Smooth muscle cell (in vitro differentiated cells): ENCODE data around the gene MOCS1. TPM values are rescaled to one million over a fixed set of nuclear protein-coding genes. Genes with fewer than 3 reads are reported as not detected.

Experiments
- DNase-seq: peaks from one replicate; lab custom pipeline; 2025; ENCODE audit not compliant: unreplicated experiment; lab: John Stamatoyannopoulos, UW
- H2AFZ ChIP-seq: fragments of 200-600 bp; sonication (generic); 2 replicates; pipeline ENCODE4 v1.6.0; 2016; ENCODE audit warnings: antibody characterized with exemption, low read depth, mild to moderate bottlenecking
- H3F3A ChIP-seq: fragments of 200-600 bp; sonication (generic); 2 replicates; pipeline ENCODE4 v1.6.0; 2017; ENCODE audit warnings: antibody characterized with exemption, low read depth
- H3K27ac ChIP-seq: fragments of 200-600 bp; sonication (generic); 2 replicates; pipeline ENCODE4 v1.5.1; 2016; ENCODE audit warnings: low read depth, mild to moderate bottlenecking
- H3K27me3 ChIP-seq: fragments of 200-600 bp; sonication (generic); 2 replicates; pipeline ENCODE4 v1.6.1; 2016; ENCODE audit warnings: low read depth, mild to moderate bottlenecking
- H3K36me3 ChIP-seq: fragments of 200-600 bp; sonication (generic); 2 replicates; pipeline ENCODE4 v1.5.1; 2016; ENCODE audit warnings: low read depth
- H3K4me1 ChIP-seq: fragments of 200-600 bp; sonication (generic); 2 replicates; pipeline ENCODE4 v1.5.1; 2016; ENCODE audit warnings: low read depth
- H3K4me2 ChIP-seq: fragments of 200-600 bp; sonication (generic); 2 replicates; pipeline ENCODE4 v1.6.0; 2016; ENCODE audit warnings: mild to moderate bottlenecking
- H3K4me3 ChIP-seq: fragments of 200-600 bp; sonication (generic); 2 replicates; pipeline ENCODE4 v1.5.1; 2016; ENCODE audit warnings: mild to moderate bottlenecking
- H3K79me2 ChIP-seq: fragments of 200-600 bp; sonication (generic); 2 replicates; pipeline ENCODE4 v1.6.0; 2016; ENCODE audit warnings: low read depth, mild to moderate bottlenecking
- H3K9ac ChIP-seq: fragments of 200-600 bp; sonication (generic); 2 replicates; pipeline ENCODE4 v1.6.0; 2016; ENCODE audit warnings: low read depth
- H3K9me3 ChIP-seq: fragments of 200-600 bp; sonication (generic); replicated peaks from 2 replicates; pipeline ENCODE4 v1.5.1; 2016; ENCODE audit warnings: low read depth
- H4K20me1 ChIP-seq: fragments of 200-600 bp; sonication (generic); 2 replicates; pipeline ENCODE4 v1.6.0; 2016; ENCODE audit warnings: low read depth
- WGBS: methylation state at CpG from one replicate; pipeline ENCODE4 v1.1.7; 2016; ENCODE audit warnings: low lambda C conversion rate; 5-methylcytosine and 5-hydroxymethylcytosine counted together
- polyA plus RNA-seq: library from polyadenylated mRNA; unstranded; fragments of >200 nt; fragmentation: Nextera tagmentation; extraction: Ambion mirVana; gene quantifications from 2 replicates; pipeline ENCODE4 v1.2.1, GENCODE V29; 2016
- total RNA-seq: library from RNA; depleted of rRNA; stranded (reverse); fragments of >200 nt; gene quantifications from 2 replicates; pipeline ENCODE4 v1.2.3, GENCODE V29; 2014
- TF ChIP-seq, protein P1 (sequence below): fragments of 200-600 bp; sonication (generic); IDR thresholded peaks from 2 replicates; pipeline ENCODE4 v1.5.1; 2017; ENCODE audit warnings: borderline replicate concordance, mild to moderate bottlenecking, antibody characterized with exemption; ENCODE audit not compliant: insufficient read depth, poor library complexity, severe bottlenecking

The MOCS1 gene
- total and polyA plus RNA-seq, 2 experiments from 2014 or later: 7.7 to 12.1 TPM

DNA sequence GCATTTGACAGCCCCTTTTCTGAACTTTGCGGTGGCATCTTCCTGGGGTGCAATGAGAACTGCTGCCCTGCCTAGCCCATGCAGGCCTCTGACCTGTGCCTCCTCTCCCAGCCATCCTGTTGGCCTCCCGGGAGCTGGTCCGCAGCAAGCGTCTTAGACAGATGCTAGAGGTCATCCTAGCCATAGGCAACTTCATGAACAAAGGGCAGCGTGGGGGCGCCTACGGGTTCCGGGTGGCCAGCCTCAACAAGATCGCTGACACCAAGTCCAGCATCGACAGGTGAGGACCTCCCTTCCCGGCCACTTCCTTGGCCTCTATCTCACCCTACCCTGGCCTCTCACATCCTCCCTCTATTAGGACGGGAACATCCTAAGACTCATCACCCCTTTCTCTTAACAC is 37.6 kb downstream of the MOCS1 start:
- Histone ChIP-seq H3K9ac (no peak overlapping the region), H3K4me2 (no peak overlapping the region), H3K4me1 (no peaks in the 10 kb centered on the region), H2AFZ (no peak overlapping the region), H3K27ac (no peak overlapping the region), H3F3A (no peaks in the 10 kb centered on the region), H3K79me2 (no peaks in the 10 kb centered on the region), H4K20me1 (no peaks in the 10 kb centered on the region), H3K9me3 (no peaks in the 10 kb centered on the region), H3K4me3 (no peak overlapping the region), H3K36me3 (no peaks in the 10 kb centered on the region), H3K27me3 (no peaks in the 10 kb centered on the region)
- WGBS: 88% methylated on average over 12 of the region's 12 CpGs
- TF ChIP-seq, protein P1, sequence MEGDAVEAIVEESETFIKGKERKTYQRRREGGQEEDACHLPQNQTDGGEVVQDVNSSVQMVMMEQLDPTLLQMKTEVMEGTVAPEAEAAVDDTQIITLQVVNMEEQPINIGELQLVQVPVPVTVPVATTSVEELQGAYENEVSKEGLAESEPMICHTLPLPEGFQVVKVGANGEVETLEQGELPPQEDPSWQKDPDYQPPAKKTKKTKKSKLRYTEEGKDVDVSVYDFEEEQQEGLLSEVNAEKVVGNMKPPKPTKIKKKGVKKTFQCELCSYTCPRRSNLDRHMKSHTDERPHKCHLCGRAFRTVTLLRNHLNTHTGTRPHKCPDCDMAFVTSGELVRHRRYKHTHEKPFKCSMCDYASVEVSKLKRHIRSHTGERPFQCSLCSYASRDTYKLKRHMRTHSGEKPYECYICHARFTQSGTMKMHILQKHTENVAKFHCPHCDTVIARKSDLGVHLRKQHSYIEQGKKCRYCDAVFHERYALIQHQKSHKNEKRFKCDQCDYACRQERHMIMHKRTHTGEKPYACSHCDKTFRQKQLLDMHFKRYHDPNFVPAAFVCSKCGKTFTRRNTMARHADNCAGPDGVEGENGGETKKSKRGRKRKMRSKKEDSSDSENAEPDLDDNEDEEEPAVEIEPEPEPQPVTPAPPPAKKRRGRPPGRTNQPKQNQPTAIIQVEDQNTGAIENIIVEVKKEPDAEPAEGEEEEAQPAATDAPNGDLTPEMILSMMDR: no peak
- DNase-seq: no peak

GRCh38 chr6:39893286-39893685 is 41.0 kb downstream of the MOCS1 start:
- WGBS: 89% methylated on average over 8 of the region's 8 CpGs
- TF ChIP-seq, protein P1: no peak
- Histone ChIP-seq H3K4me1 (peaks cover 3% of the 10 kb centered on the region), H4K20me1 (no peaks in the 10 kb centered on the region), H3F3A (no peaks in the 10 kb centered on the region), H3K9me3 (no peaks in the 10 kb centered on the region), H3K27ac (no peak overlapping the region), H3K4me2 (no peak overlapping the region), H3K79me2 (no peaks in the 10 kb centered on the region), H3K36me3 (no peaks in the 10 kb centered on the region), H3K9ac (no peak overlapping the region), H3K27me3 (no peaks in the 10 kb centered on the region), H3K4me3 (no peak overlapping the region), H2AFZ (no peak overlapping the region)
- DNase-seq: no peak

GRCh38 chr6:39892490-39893129 is 41.7 kb downstream of the MOCS1 start:
- Histone ChIP-seq H4K20me1 (no peaks in the 10 kb centered on the region), H3F3A (no peaks in the 10 kb centered on the region), H3K9ac (no peak overlapping the region), H3K4me1 (peaks cover 4% of the 10 kb centered on the region), H3K27me3 (no peaks in the 10 kb centered on the region), H3K4me2 (no peak overlapping the region), H3K4me3 (no peak overlapping the region), H3K79me2 (no peaks in the 10 kb centered on the region), H3K9me3 (no peaks in the 10 kb centered on the region), H2AFZ (no peak overlapping the region), H3K27ac (no peak overlapping the region), H3K36me3 (no peaks in the 10 kb centered on the region)
- WGBS: 50% methylated on average over 2 of the region's 2 CpGs
- TF ChIP-seq, protein P1: peak; percentile 70
- DNase-seq: peak; percentile 8

DNA sequence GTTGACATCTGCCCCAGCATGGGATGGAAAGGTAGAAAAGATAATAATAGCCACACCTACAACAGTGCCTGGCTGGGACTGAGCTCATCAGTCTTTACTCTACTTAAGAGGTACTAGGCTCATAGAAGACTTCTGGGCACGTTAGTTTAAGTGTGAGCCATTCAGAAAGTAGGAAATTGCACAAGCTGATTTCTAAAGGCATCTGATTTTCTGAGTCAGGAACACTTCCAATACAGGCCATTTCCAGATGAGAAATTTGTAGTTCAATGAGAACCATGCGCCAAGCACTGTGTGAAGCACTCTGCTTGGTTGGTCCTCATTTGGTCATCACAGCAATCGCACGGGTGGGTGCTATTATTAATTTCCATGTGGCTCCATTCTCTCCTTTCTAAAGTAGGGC is 42.3 kb downstream of the MOCS1 start:
- Histone ChIP-seq H3K79me2 (no peaks in the 10 kb centered on the region), H3K4me2 (no peak overlapping the region), H3K4me1 (peaks cover 9% of the 10 kb centered on the region), H3K4me3 (no peak overlapping the region), H3K9me3 (no peaks in the 10 kb centered on the region), H4K20me1 (no peaks in the 10 kb centered on the region), H2AFZ (no peak overlapping the region), H3K27ac (no peak overlapping the region), H3K9ac (no peak overlapping the region), H3K27me3 (no peaks in the 10 kb centered on the region), H3K36me3 (no peaks in the 10 kb centered on the region), H3F3A (peaks cover 4% of the 10 kb centered on the region)
- no peak for DNase-seq
- TF ChIP-seq, protein P1: no peak
- WGBS: 44% methylated on average over 4 of the region's 4 CpGs
